Keratinocyte (primary cell): ENCODE results near the gene PIP4K2A. TPM values are rescaled to one million over a fixed set of nuclear protein-coding genes. Genes with fewer than 3 reads are reported as not detected.

Experiments
- DNase-seq: peaks from one replicate; pipeline ENCODE4 v3.0.0-alpha.2; 2011; ENCODE audit warnings: low read depth, missing footprints, low spot score
- FAIRE-seq: peaks from 2 replicates; lab custom pipeline; 2011; peaks lifted over from hg19 to GRCh38; lab: Jason Lieb, UNC
- H2AFZ ChIP-seq: 2 replicates; pipeline ENCODE4 v1.6.0; 2012; ENCODE audit warnings: low read length, control low read depth, inconsistent platforms; ENCODE audit not compliant: control insufficient read depth
- H3K27ac ChIP-seq: 2 replicates; pipeline ENCODE4 v1.5.1; 2011; ENCODE audit warnings: low read length; ENCODE audit not compliant: control insufficient read depth, insufficient read depth
- H3K27me3 ChIP-seq: 3 replicates; pipeline ENCODE4 v1.6.0; 2011; ENCODE audit warnings: low read length; ENCODE audit not compliant: control insufficient read depth, insufficient read depth; ENCODE audit errors: extremely low read depth
- H3K36me3 ChIP-seq, 2 experiments: 2 replicates in 1 of 2; 3 replicates in 1 of 2; pipeline ENCODE4 v1.5.1; 2011; ENCODE audit warnings: low read length in 2 of 2, mild to moderate bottlenecking in 1 of 2; ENCODE audit not compliant: control insufficient read depth in 2 of 2, insufficient read depth in 2 of 2; ENCODE audit errors: extremely low read depth in 1 of 2
- H3K4me1 ChIP-seq: 3 replicates; pipeline ENCODE4 v1.5.1; 2011; ENCODE audit warnings: low read length; ENCODE audit not compliant: control insufficient read depth, insufficient read depth; ENCODE audit errors: extremely low read depth
- H3K4me2 ChIP-seq: 3 replicates; pipeline ENCODE4 v1.6.0; 2011; ENCODE audit warnings: low read depth, low read length; ENCODE audit not compliant: control insufficient read depth, insufficient read depth; ENCODE audit errors: extremely low read depth
- H3K4me3 ChIP-seq, 3 experiments: fragments of 200-600 bp in 1 of 3; sonication (generic) in 1 of 3; 2 replicates in 2 of 3; 3 replicates in 1 of 3; pipeline ENCODE4 v1.5.1; 2011 to 2016; ENCODE audit warnings: low read length in 3 of 3, mild to moderate bottlenecking in 3 of 3, control low read depth in 2 of 3, inconsistent platforms in 1 of 3, low read depth in 1 of 3, mixed read lengths in 1 of 3, mixed run types in 1 of 3, moderate library complexity in 1 of 3; ENCODE audit not compliant: control insufficient read depth in 2 of 3, insufficient read depth in 2 of 3; ENCODE audit errors: extremely low read depth in 1 of 3
- H3K79me2 ChIP-seq: 2 replicates; pipeline ENCODE4 v1.6.0; 2012; ENCODE audit warnings: low read length; ENCODE audit not compliant: control insufficient read depth, insufficient read depth
- H3K9ac ChIP-seq: 3 replicates; pipeline ENCODE4 v1.6.0; 2011; ENCODE audit warnings: low read length; ENCODE audit not compliant: control insufficient read depth, insufficient read depth; ENCODE audit errors: extremely low read depth
- H3K9me1 ChIP-seq: 3 replicates; pipeline ENCODE4 v1.6.0; 2011; ENCODE audit warnings: low read length; ENCODE audit not compliant: control insufficient read depth, insufficient read depth; ENCODE audit errors: extremely low read depth
- H3K9me3 ChIP-seq: 2 replicates; pipeline ENCODE4 v1.5.1; 2012; ENCODE audit warnings: low read depth, low read length; ENCODE audit not compliant: control insufficient read depth
- H4K20me1 ChIP-seq: 3 replicates; pipeline ENCODE4 v1.6.0; 2011; ENCODE audit warnings: low read length; ENCODE audit not compliant: control insufficient read depth, insufficient read depth; ENCODE audit errors: extremely low read depth
- EZH2 ChIP-seq: IDR thresholded peaks from one replicate; pipeline ENCODE4 v1.6.1; 2012; ENCODE audit warnings: inconsistent platforms, mild to moderate bottlenecking, low read length, moderate library complexity
- dilution Hi-C: fragments of 300-500 bp; cut with MboI; formaldehyde crosslinking; loops from one replicate; pipeline ENCODE4 v1.7.0; 2020; ENCODE audit warnings: low sequenced_read_pairs; ENCODE audit not compliant: extremely low pct_ligation_motif_present
- polyA plus RNA-seq, 5 experiments: library from polyadenylated mRNA; depleted of rRNA in 3 of 5; stranded (reverse) in 3 of 5; stranded (forward) in 1 of 5; unstranded in 1 of 5; fragments of >200 nt; gene quantifications; 1 replicate in 1 of 5; 2 replicates in 3 of 5; 3 replicates in 1 of 5; pipeline versions ENCODE4 v1.2.1 to v1.2.3, GENCODE V29; 2011 to 2012; ENCODE audit warnings: missing spikeins in 2 of 5, low read depth in 1 of 5, low replicate concordance in 1 of 5
- TF ChIP-seq, protein P1 (sequence below), 3 experiments: IDR thresholded peaks in 1 of 3; conservative IDR thresholded peaks in 1 of 3; optimal IDR thresholded peaks in 1 of 3; 2 replicates in 2 of 3; 3 replicates in 1 of 3; pipeline versions ENCODE3 to v1.5.1; 2011; ENCODE audit warnings: low read length in 3 of 3, mild to moderate bottlenecking in 3 of 3, moderate library complexity in 2 of 3, control low read depth in 1 of 3, inconsistent platforms in 1 of 3; ENCODE audit not compliant: insufficient read depth in 2 of 3; ENCODE audit errors: extremely low read depth in 1 of 3

The PIP4K2A gene
- polyA plus RNA-seq, 1 donor (not counting 4 experiments of a cell fraction or from before 2014, with no cell fraction given) = 15.5 TPM

DNA sequence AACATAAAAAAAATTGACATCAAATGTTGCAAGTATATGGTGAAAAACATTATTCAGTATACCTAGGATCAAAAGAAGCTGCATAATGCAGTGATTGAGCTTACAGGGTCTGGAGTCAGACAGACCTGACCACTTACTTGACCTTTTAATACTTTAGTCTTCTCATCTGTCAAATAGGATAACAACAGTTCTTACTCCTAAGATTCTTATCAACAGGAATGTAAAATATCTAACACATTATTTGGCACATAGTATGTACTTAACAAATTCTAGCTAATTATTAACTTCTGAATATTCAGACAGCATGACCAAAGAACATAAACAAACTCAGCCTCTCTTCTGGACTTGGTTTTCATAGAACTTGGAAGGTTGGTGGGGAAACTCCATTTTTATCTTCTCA is 45.6 kb upstream of the PIP4K2A start:
- TF ChIP-seq, protein P1, sequence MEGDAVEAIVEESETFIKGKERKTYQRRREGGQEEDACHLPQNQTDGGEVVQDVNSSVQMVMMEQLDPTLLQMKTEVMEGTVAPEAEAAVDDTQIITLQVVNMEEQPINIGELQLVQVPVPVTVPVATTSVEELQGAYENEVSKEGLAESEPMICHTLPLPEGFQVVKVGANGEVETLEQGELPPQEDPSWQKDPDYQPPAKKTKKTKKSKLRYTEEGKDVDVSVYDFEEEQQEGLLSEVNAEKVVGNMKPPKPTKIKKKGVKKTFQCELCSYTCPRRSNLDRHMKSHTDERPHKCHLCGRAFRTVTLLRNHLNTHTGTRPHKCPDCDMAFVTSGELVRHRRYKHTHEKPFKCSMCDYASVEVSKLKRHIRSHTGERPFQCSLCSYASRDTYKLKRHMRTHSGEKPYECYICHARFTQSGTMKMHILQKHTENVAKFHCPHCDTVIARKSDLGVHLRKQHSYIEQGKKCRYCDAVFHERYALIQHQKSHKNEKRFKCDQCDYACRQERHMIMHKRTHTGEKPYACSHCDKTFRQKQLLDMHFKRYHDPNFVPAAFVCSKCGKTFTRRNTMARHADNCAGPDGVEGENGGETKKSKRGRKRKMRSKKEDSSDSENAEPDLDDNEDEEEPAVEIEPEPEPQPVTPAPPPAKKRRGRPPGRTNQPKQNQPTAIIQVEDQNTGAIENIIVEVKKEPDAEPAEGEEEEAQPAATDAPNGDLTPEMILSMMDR (optimal IDR thresholded peaks at IDR 0.05 in 1 of 3, IDR thresholded peaks at IDR 0.05 in 1 of 3, conservative IDR thresholded peaks at IDR 0.05 in 1 of 3; ENCODE audit: extremely low read depth in 1 of 3, insufficient read depth in 2 of 3, low read length in 3 of 3) = no peak
- no peak for TF ChIP-seq EZH2
- H3K9ac ChIP-seq = no peak overlapping the region
- no peaks in the 10 kb centered on the region for H4K20me1 ChIP-seq
- no peaks in the 10 kb centered on the region for H3K9me1 ChIP-seq
- no peaks in the 10 kb centered on the region for H3K36me3 ChIP-seq
- no peak overlapping the region for H3K4me2 ChIP-seq
- no peak for DNase-seq
- FAIRE-seq = no peak
- peaks cover 7% of the 10 kb centered on the region for H3K27me3 ChIP-seq
- H3K79me2 ChIP-seq = no peaks in the 10 kb centered on the region
- dilution Hi-C loops = no loop called here
- no peaks in the 10 kb centered on the region for H3K4me1 ChIP-seq
- H3K4me3 ChIP-seq = no peak overlapping the region
- no peaks in the 10 kb centered on the region for H3K9me3 ChIP-seq
- H3K27ac ChIP-seq = no peak overlapping the region
- H2AFZ ChIP-seq = no peak overlapping the region

DNA sequence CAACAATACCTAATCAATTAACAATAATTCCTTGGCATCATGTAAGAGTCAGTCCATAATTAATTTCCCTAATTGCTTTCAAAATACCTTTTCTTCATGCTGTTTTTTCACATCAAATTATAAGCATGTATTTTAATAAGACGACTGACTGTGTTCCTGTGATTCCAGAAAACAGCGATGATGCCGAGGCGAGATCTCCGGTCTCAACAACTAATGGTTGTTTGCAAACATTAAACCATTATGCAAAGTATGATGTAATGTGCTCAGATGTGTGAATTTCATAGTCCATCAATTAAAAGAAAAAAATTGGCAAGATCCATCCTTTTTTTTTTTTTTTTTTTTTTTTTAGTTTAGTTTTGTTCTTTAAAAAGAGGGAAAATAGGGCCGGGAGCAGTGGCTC is 44.5 kb upstream of the PIP4K2A start:
- H3K9ac ChIP-seq = no peak overlapping the region
- H3K4me1 ChIP-seq = no peaks in the 10 kb centered on the region
- no peak overlapping the region for H2AFZ ChIP-seq
- TF ChIP-seq, protein P1 (optimal IDR thresholded peaks at IDR 0.05 in 1 of 3, IDR thresholded peaks at IDR 0.05 in 1 of 3, conservative IDR thresholded peaks at IDR 0.05 in 1 of 3; ENCODE audit: extremely low read depth in 1 of 3, insufficient read depth in 2 of 3, low read length in 3 of 3) = no peak
- TF ChIP-seq EZH2 = no peak
- H3K36me3 ChIP-seq = no peaks in the 10 kb centered on the region
- no peak for FAIRE-seq
- no peaks in the 10 kb centered on the region for H3K27me3 ChIP-seq
- no peaks in the 10 kb centered on the region for H3K9me1 ChIP-seq
- no peaks in the 10 kb centered on the region for H4K20me1 ChIP-seq
- DNase-seq = no peak
- dilution Hi-C loops = no loop called here
- H3K4me3 ChIP-seq = no peak overlapping the region
- H3K27ac ChIP-seq = no peak overlapping the region
- no peak overlapping the region for H3K4me2 ChIP-seq
- no peaks in the 10 kb centered on the region for H3K79me2 ChIP-seq
- H3K9me3 ChIP-seq = no peaks in the 10 kb centered on the region
